Stimulated activated CD4-positive, alpha-beta T cell treated with anti-CD3 and anti-CD28 coated beads, Interleukin-1b, Interleukin-23, amount 100 ng/mL, for 48 hours (primary cell): ENCODE data around the gene FBXO42.

Experiments used
- DNase-seq: peaks from one replicate; pipeline ENCODE4 v3.0.0-alpha.2; 2020

FBXO42 gene

GRCh38 chr1:16199700-16200099 lies 152.6 kb downstream of the FBXO42 start:
- no peak for DNase-seq

- DNase-seq: no peak
These were observed 153.2 kb downstream of the FBXO42 start for GRCh38 chr1:16199157-16199501.

- DNase-seq: no peak
These were observed 153.7 kb downstream of the FBXO42 start for GRCh38 chr1:16198444-16199156.

- no peak for DNase-seq
These were observed 155.4 kb downstream of the FBXO42 start for GRCh38 chr1:16196874-16197273.
